Measurements from ENCODE around the gene CSTPP1. TPM values are rescaled to one million over a fixed set of nuclear protein-coding genes. Genes with fewer than 3 reads are reported as not detected.

The CSTPP1 gene
- total RNA-seq, 1 experiment from 2014 or later = 88.3 TPM

GRCh38 chr11:47018637-47019036 lies 82.1 kb downstream of the CSTPP1 start:
- POLR2A ChIA-PET (ENCODE audit: unreplicated experiment) = interaction anchor here (0.6 kb wide), 1 partner anchor 36 kb away, joined by 3 read pairs; no protein-coding TSS in a partner anchor
- no peaks in the 10 kb centered on the region for H3K9me3 ChIP-seq (ENCODE audit: insufficient read depth, low read depth)
- BruUV-seq (replicated peaks) = no TSS peak

GRCh38 chr11:47020793-47021526 lies 84.4 kb downstream of the CSTPP1 start:
- CTCF ChIA-PET = interaction anchor here (0.6 kb wide), 1 partner anchor 133 kb away, joined by 8 read pairs; no protein-coding TSS in a partner anchor

More at GRCh38 chr11:47018637-47019036, 82.1 kb downstream of the CSTPP1 start:
- H3K79me2 ChIP-seq (ENCODE audit: low read depth) = no peaks in the 10 kb centered on the region
- no peak for TF ChIP-seq EZH2 (IDR thresholded peaks at IDR 0.05; ENCODE audit: low read depth)
- no peak for TF ChIP-seq CTCF (conservative IDR thresholded peaks at IDR 0.05)
- CTCF ChIA-PET = no interaction called here
- intact Hi-C loops (cut with micrococcal nuclease; ENCODE audit: unreplicated experiment) = no loop called here
- no peaks in the 10 kb centered on the region for H3K4me1 ChIP-seq (replicated peaks; ENCODE audit: insufficient read depth)
- H3K27ac ChIP-seq = no peak overlapping the region
- H3K27me3 ChIP-seq (ENCODE audit: insufficient read depth, low read depth) = no peaks in the 10 kb centered on the region
- H3K4me3 ChIP-seq = no peak overlapping the region
- H4K20me1 ChIP-seq (ENCODE audit: insufficient read depth) = peaks cover 12% of the 10 kb centered on the region; the same call in 1 of the 2 replicates
- no peak overlapping the region for H2AFZ ChIP-seq
- no peaks in the 10 kb centered on the region for H3K36me3 ChIP-seq (ENCODE audit: low read depth)
- no peak for DNase-seq
- 0 out of 2 replicates have a peak, but pooled peaks cover 4% of the 10 kb centered on the region for H3K9me2 ChIP-seq (ENCODE audit: insufficient read depth)
- peaks cover 4% of the 10 kb centered on the region; the same call in 1 of the 2 replicates for H3F3A ChIP-seq (ENCODE audit: insufficient read depth, low read depth)
- no peak overlapping the region for H3K4me2 ChIP-seq

GRCh38 chr11:47021527-47021818 lies 84.9 kb downstream of the CSTPP1 start:
- H3F3A ChIP-seq (ENCODE audit: insufficient read depth, low read depth) = peaks cover 4% of the 10 kb centered on the region; the same call in 1 of the 2 replicates
- H4K20me1 ChIP-seq (ENCODE audit: insufficient read depth) = peaks cover 16% of the 10 kb centered on the region; the same call in 1 of the 2 replicates
- H3K4me3 ChIP-seq = no peak overlapping the region
- DNase-seq = no peak
- H3K27ac ChIP-seq = no peak overlapping the region
- no peak overlapping the region for H2AFZ ChIP-seq
- H3K4me1 ChIP-seq (replicated peaks; ENCODE audit: insufficient read depth) = no peaks in the 10 kb centered on the region
- H3K27me3 ChIP-seq (ENCODE audit: insufficient read depth, low read depth) = no peaks in the 10 kb centered on the region
- TF ChIP-seq CTCF (conservative IDR thresholded peaks at IDR 0.05) (no peak), EZH2 (IDR thresholded peaks at IDR 0.05; ENCODE audit: low read depth) (no peak)
- H3K9me3 ChIP-seq (ENCODE audit: insufficient read depth, low read depth) = no peaks in the 10 kb centered on the region
- BruUV-seq (replicated peaks) = no TSS peak
- H3K36me3 ChIP-seq (ENCODE audit: low read depth) = no peaks in the 10 kb centered on the region
- intact Hi-C loops (cut with micrococcal nuclease; ENCODE audit: unreplicated experiment) = no loop called here
- ChIA-PET CTCF (interaction anchor here (0.6 kb wide), 1 partner anchor 35 kb away, joined by 3 read pairs; no protein-coding TSS in a partner anchor), POLR2A (ENCODE audit: unreplicated experiment) (no interaction called here)
- no peaks in the 10 kb centered on the region for H3K79me2 ChIP-seq (ENCODE audit: low read depth)
- no peaks in the 10 kb centered on the region for H3K9me2 ChIP-seq (ENCODE audit: insufficient read depth)
- no peak overlapping the region for H3K4me2 ChIP-seq

More at GRCh38 chr11:47020793-47021526, 84.4 kb downstream of the CSTPP1 start:
- Histone ChIP-seq H3K9me2 (ENCODE audit: insufficient read depth) (0 out of 2 replicates have a peak, but pooled peaks cover 4% of the 10 kb centered on the region), H3K4me3 (no peak overlapping the region), H3K27me3 (ENCODE audit: insufficient read depth, low read depth) (no peaks in the 10 kb centered on the region), H3K36me3 (ENCODE audit: low read depth) (no peaks in the 10 kb centered on the region), H4K20me1 (ENCODE audit: insufficient read depth) (peaks cover 14% of the 10 kb centered on the region; the same call in 1 of the 2 replicates), H3K4me1 (replicated peaks; ENCODE audit: insufficient read depth) (no peaks in the 10 kb centered on the region), H3K27ac (no peak overlapping the region), H3F3A (ENCODE audit: insufficient read depth, low read depth) (peaks cover 4% of the 10 kb centered on the region; the same call in 1 of the 2 replicates), H3K9me3 (ENCODE audit: insufficient read depth, low read depth) (no peaks in the 10 kb centered on the region), H3K4me2 (no peak overlapping the region), H3K79me2 (ENCODE audit: low read depth) (no peaks in the 10 kb centered on the region), H2AFZ (no peak overlapping the region)
- POLR2A ChIA-PET (ENCODE audit: unreplicated experiment) = no interaction called here
- DNase-seq = no peak
- TF ChIP-seq EZH2 (IDR thresholded peaks at IDR 0.05; ENCODE audit: low read depth) = no peak
- no peak for TF ChIP-seq CTCF (conservative IDR thresholded peaks at IDR 0.05)
- intact Hi-C loops (cut with micrococcal nuclease; ENCODE audit: unreplicated experiment) = no loop called here
- no TSS peak for BruUV-seq (replicated peaks)
